HepG2 (cell line): ENCODE data around the gene RNF25. TPM values are rescaled to one million over a fixed set of nuclear protein-coding genes. Genes with fewer than 3 reads are reported as not detected.

Experiments used
- CENPX ChIP-seq: sonication (generic); formaldehyde crosslinking; IDR thresholded peaks from 2 replicates; pipeline ENCODE4 v1.9.0; 2021; ENCODE audit warnings: mild to moderate bottlenecking, missing genetic modification reagents, moderate library complexity
- FOXA1 ChIP-seq, 2 experiments: fragments of 450-650 bp in 1 of 2; sonication (generic) in 1 of 2; formaldehyde crosslinking in 1 of 2; IDR thresholded peaks; 2 replicates each; pipeline versions ENCODE4 v1.4.0 to v1.6.1; 2016 to 2020; ENCODE audit warnings: missing genetic modification reagents in 1 of 2
- GATAD2A ChIP-seq: IDR thresholded peaks from 2 replicates; pipeline ENCODE4 v1.6.1; 2016
- GTF2F1 ChIP-seq: fragments of 150-350 bp; IDR thresholded peaks from 2 replicates; pipeline ENCODE4 v1.6.1; 2014; ENCODE audit warnings: low read length
- IRF2 ChIP-seq: IDR thresholded peaks from 2 replicates; pipeline ENCODE4 v1.6.1; 2018; ENCODE audit warnings: missing genetic modification reagents, missing compliant biosample characterization
- NBN ChIP-seq: fragments of 450-650 bp; conservative IDR thresholded peaks from 2 replicates; pipeline ENCODE4 v1.6.1; 2017
- NCOA2 ChIP-seq: sonication (generic); formaldehyde crosslinking; IDR thresholded peaks from 2 replicates; pipeline ENCODE4 v1.8.0; 2022; ENCODE audit warnings: inconsistent platforms
- SNAPC2 ChIP-seq: sonication (generic); formaldehyde crosslinking; IDR thresholded peaks from 2 replicates; pipeline ENCODE4 v1.8.1; 2022; ENCODE audit warnings: mild to moderate bottlenecking, missing genetic modification reagents
- SP5 ChIP-seq: IDR thresholded peaks from 2 replicates; pipeline ENCODE4 v1.6.1; 2016; ENCODE audit warnings: low read depth, borderline replicate concordance
- TBX3 ChIP-seq: fragments of 450-650 bp; IDR thresholded peaks from 2 replicates; pipeline ENCODE4 v1.6.1; 2017; ENCODE audit warnings: antibody characterized with exemption, mild to moderate bottlenecking, inconsistent platforms, borderline replicate concordance
- ZBTB7A ChIP-seq: sonication (generic); formaldehyde crosslinking; IDR thresholded peaks from 2 replicates; pipeline ENCODE4 v1.8.0; 2022; ENCODE audit warnings: mild to moderate bottlenecking, missing genetic modification reagents
- ZFAT ChIP-seq: sonication (generic); formaldehyde crosslinking; conservative IDR thresholded peaks from 2 replicates; pipeline ENCODE4 v1.8.1; 2023; ENCODE audit warnings: missing genetic modification reagents, inconsistent platforms
- ZNF138 ChIP-seq: sonication (generic); formaldehyde crosslinking; IDR thresholded peaks from 2 replicates; pipeline ENCODE4 v1.5.0; 2020; ENCODE audit warnings: mild to moderate bottlenecking, low read depth, missing genetic modification reagents
- ZNF17 ChIP-seq: sonication (generic); formaldehyde crosslinking; IDR thresholded peaks from 2 replicates; pipeline ENCODE4 v1.5.0; 2020; ENCODE audit warnings: mild to moderate bottlenecking, missing genetic modification reagents
- ZNF496 ChIP-seq: sonication (generic); formaldehyde crosslinking; IDR thresholded peaks from 2 replicates; pipeline ENCODE4 v1.8.1; 2023; ENCODE audit warnings: mild to moderate bottlenecking, moderate library complexity, missing genetic modification reagents; ENCODE audit not compliant: insufficient replicate concordance
- ZNF615 ChIP-seq: sonication (generic); formaldehyde crosslinking; IDR thresholded peaks from 2 replicates; pipeline ENCODE4 v1.5.0; 2020; ENCODE audit warnings: mild to moderate bottlenecking, missing genetic modification reagents, borderline replicate concordance
- polyA plus RNA-seq, 8 experiments: library from polyadenylated mRNA; depleted of rRNA in 3 of 8; stranded (reverse) in 7 of 8; unstranded in 1 of 8; fragments of >200 nt; fragmentation: Illumina TruSeq in 4 of 8; extraction: Trizol in 4 of 8; gene quantifications; 2 replicates each; pipeline versions ENCODE4 v1.2.1 to v1.2.3, GENCODE V29; 2011 to 2016; ENCODE audit warnings: low read depth in 4 of 8, missing spikeins in 1 of 8, mixed read lengths in 1 of 8; ENCODE audit not compliant: insufficient read depth in 1 of 8
- total RNA-seq, 5 experiments: library from RNA; depleted of rRNA; stranded (reverse); fragments of >200 nt; fragmentation: Illumina TruSeq; extraction: Trizol; gene quantifications; 2 replicates each; pipeline ENCODE4 v1.2.3, GENCODE V29; 2016; ENCODE audit warnings: low read depth in 1 of 5
- TF ChIP-seq, protein P1 (sequence below): IDR thresholded peaks from 2 replicates; pipeline ENCODE4 v1.6.1; 2016; ENCODE audit warnings: missing compliant biosample characterization, missing genetic modification reagents, borderline replicate concordance
- TF ChIP-seq, protein P2 (sequence below): IDR thresholded peaks from 2 replicates; pipeline ENCODE4 v1.6.1; 2018; ENCODE audit warnings: missing genetic modification reagents, mild to moderate bottlenecking, missing compliant biosample characterization
- TF ChIP-seq, protein P3 (sequence below): sonication (generic); formaldehyde crosslinking; IDR thresholded peaks from 2 replicates; pipeline ENCODE4 v1.4.0; 2020; ENCODE audit warnings: low read depth, mild to moderate bottlenecking, missing genetic modification reagents
- TF ChIP-seq, protein P4 (sequence below): sonication (generic); formaldehyde crosslinking; IDR thresholded peaks from 2 replicates; pipeline ENCODE4 v1.4.0; 2020; ENCODE audit warnings: missing genetic modification reagents
- TF ChIP-seq, protein P5 (sequence below): sonication (generic); formaldehyde crosslinking; IDR thresholded peaks from 2 replicates; pipeline ENCODE4 v1.4.0; 2020; ENCODE audit warnings: missing genetic modification reagents

The RNF25 gene
- total and polyA plus RNA-seq, 2 of the 13 experiments (the other 11 are each of a cell fraction or from before 2014, with no cell fraction given), result 37.0 to 87.6 TPM

DNA sequence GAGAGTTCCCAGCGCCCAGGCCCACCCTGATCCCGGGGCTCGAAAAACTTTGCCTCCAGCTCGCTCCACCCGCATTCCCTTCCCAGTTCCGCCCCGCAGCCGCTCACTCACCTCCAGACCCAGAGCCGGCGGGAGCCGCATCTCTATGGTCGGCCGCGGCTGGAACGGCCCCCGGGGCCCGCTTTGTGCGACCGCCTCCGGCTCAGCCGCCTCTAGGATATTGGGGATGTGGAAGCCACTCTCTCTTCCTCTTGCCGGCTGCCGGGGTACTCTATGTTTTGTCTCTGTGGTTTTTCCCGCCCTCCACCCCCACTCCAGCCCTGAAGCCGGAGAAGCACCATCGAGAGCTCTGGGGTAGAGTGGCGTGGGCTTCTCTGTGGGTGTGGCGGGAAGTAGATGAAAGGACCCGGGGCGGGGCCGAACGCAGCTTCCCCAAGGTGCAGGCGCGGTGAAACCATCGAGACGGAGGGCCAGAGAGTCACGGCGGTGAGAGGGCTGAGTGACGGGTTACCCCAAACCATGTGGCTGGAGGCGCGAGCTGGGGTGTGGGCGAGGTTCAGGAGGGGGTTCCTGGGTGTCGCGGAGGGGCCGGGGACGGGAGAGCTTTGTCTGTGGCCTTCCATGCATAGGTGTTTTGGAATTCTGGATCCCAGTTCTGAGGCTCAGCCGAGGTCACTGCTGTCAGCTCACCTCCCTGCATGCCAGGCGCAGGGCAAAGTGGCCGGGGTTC is 12.4 kb downstream of the RNF25 start, which contains the start of the genes BCS1L and ZNF142 (continued):
- TF ChIP-seq SP5 (CRISPR knock-in tag), result peak; percentile 79; the same call in 1 of the 2 replicates
- TF ChIP-seq, protein P1, sequence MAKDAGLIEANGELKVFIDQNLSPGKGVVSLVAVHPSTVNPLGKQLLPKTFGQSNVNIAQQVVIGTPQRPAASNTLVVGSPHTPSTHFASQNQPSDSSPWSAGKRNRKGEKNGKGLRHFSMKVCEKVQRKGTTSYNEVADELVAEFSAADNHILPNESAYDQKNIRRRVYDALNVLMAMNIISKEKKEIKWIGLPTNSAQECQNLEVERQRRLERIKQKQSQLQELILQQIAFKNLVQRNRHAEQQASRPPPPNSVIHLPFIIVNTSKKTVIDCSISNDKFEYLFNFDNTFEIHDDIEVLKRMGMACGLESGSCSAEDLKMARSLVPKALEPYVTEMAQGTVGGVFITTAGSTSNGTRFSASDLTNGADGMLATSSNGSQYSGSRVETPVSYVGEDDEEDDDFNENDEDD (CRISPR knock-in tag), result peak; percentile 89; the same call in 1 of the 2 replicates
- TF ChIP-seq GATAD2A (CRISPR knock-in tag), result peak; percentile 63; the same call in 1 of the 2 replicates
- no peak for TF ChIP-seq NBN
- TF ChIP-seq CENPX (CRISPR knock-in tag), result no peak
- no peak for TF ChIP-seq ZBTB7A (CRISPR knock-in tag)
- no peak for TF ChIP-seq GTF2F1
- TF ChIP-seq ZNF615 (CRISPR knock-in tag), result peak; percentile 49; the same call in 1 of the 2 replicates
- TF ChIP-seq, protein P2, sequence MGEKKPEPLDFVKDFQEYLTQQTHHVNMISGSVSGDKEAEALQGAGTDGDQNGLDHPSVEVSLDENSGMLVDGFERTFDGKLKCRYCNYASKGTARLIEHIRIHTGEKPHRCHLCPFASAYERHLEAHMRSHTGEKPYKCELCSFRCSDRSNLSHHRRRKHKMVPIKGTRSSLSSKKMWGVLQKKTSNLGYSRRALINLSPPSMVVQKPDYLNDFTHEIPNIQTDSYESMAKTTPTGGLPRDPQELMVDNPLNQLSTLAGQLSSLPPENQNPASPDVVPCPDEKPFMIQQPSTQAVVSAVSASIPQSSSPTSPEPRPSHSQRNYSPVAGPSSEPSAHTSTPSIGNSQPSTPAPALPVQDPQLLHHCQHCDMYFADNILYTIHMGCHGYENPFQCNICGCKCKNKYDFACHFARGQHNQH, result peak; percentile 96
- TF ChIP-seq ZNF496, result no peak
- TF ChIP-seq, protein P3, sequence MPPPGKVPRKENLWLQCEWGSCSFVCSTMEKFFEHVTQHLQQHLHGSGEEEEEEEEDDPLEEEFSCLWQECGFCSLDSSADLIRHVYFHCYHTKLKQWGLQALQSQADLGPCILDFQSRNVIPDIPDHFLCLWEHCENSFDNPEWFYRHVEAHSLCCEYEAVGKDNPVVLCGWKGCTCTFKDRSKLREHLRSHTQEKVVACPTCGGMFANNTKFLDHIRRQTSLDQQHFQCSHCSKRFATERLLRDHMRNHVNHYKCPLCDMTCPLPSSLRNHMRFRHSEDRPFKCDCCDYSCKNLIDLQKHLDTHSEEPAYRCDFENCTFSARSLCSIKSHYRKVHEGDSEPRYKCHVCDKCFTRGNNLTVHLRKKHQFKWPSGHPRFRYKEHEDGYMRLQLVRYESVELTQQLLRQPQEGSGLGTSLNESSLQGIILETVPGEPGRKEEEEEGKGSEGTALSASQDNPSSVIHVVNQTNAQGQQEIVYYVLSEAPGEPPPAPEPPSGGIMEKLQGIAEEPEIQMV (CRISPR knock-in tag), result no peak
- peak; percentile 5; the same call in 1 of the 2 replicates for TF ChIP-seq SNAPC2
- no peak; the same call in 1 of the 2 replicates for TF ChIP-seq IRF2 (CRISPR knock-in tag)
- TF ChIP-seq ZNF138, result no peak
- TF ChIP-seq TBX3, result peak; percentile 53; the same call in 1 of the 2 replicates
- no peak for TF ChIP-seq ZFAT
- no peak for TF ChIP-seq FOXA1 (IDR thresholded peaks at IDR 0.05)
- TF ChIP-seq FOXA1 (CRISPR knock-in tag; IDR thresholded peaks at IDR 0.05), result no peak
- TF ChIP-seq ZNF17, result no peak
- TF ChIP-seq, protein P4, sequence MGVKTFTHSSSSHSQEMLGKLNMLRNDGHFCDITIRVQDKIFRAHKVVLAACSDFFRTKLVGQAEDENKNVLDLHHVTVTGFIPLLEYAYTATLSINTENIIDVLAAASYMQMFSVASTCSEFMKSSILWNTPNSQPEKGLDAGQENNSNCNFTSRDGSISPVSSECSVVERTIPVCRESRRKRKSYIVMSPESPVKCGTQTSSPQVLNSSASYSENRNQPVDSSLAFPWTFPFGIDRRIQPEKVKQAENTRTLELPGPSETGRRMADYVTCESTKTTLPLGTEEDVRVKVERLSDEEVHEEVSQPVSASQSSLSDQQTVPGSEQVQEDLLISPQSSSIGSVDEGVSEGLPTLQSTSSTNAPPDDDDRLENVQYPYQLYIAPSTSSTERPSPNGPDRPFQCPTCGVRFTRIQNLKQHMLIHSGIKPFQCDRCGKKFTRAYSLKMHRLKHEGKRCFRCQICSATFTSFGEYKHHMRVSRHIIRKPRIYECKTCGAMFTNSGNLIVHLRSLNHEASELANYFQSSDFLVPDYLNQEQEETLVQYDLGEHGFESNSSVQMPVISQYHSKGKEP (CRISPR knock-in tag), result no peak
- TF ChIP-seq, protein P5, sequence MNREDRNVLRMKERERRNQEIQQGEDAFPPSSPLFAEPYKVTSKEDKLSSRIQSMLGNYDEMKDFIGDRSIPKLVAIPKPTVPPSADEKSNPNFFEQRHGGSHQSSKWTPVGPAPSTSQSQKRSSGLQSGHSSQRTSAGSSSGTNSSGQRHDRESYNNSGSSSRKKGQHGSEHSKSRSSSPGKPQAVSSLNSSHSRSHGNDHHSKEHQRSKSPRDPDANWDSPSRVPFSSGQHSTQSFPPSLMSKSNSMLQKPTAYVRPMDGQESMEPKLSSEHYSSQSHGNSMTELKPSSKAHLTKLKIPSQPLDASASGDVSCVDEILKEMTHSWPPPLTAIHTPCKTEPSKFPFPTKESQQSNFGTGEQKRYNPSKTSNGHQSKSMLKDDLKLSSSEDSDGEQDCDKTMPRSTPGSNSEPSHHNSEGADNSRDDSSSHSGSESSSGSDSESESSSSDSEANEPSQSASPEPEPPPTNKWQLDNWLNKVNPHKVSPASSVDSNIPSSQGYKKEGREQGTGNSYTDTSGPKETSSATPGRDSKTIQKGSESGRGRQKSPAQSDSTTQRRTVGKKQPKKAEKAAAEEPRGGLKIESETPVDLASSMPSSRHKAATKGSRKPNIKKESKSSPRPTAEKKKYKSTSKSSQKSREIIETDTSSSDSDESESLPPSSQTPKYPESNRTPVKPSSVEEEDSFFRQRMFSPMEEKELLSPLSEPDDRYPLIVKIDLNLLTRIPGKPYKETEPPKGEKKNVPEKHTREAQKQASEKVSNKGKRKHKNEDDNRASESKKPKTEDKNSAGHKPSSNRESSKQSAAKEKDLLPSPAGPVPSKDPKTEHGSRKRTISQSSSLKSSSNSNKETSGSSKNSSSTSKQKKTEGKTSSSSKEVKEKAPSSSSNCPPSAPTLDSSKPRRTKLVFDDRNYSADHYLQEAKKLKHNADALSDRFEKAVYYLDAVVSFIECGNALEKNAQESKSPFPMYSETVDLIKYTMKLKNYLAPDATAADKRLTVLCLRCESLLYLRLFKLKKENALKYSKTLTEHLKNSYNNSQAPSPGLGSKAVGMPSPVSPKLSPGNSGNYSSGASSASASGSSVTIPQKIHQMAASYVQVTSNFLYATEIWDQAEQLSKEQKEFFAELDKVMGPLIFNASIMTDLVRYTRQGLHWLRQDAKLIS (CRISPR knock-in tag), result no peak
- TF ChIP-seq NCOA2 (CRISPR knock-in tag), result no peak; the same call in none of the 2 replicates
